HL-60 (cell line): ENCODE data around the gene NKAIN2.
"Not testable (repeated sequence)": the region's sequence is repeated elsewhere in the genome, so short reads cannot be mapped to it uniquely, and the experiment has no call there.

Experiments
- DNase-seq, 2 experiments: peaks; one replicate each; pipeline ENCODE4 v3.0.0-alpha.2; 2010 to 2020; ENCODE audit warnings: low read depth in 1 of 2, low spot score in 1 of 2
- H3K27ac ChIP-seq: fragments of 250-450 bp; sonication (Bioruptor Pico); replicated peaks from 2 replicates; pipeline ENCODE4 v1.5.1; 2020; ENCODE audit warnings: mild to moderate bottlenecking, moderate library complexity
- H3K27me3 ChIP-seq: fragments of 250-450 bp; sonication (Bioruptor Pico); 2 replicates; pipeline ENCODE4 v1.5.1; 2021; ENCODE audit warnings: mild to moderate bottlenecking, moderate library complexity; ENCODE audit not compliant: insufficient read depth, poor library complexity, severe bottlenecking
- H3K4me3 ChIP-seq: replicated peaks from 2 replicates; pipeline ENCODE4 v1.5.1; 2011; ENCODE audit warnings: mild to moderate bottlenecking, control low read depth, low read length; ENCODE audit not compliant: insufficient read depth
- GABPA ChIP-seq: IDR thresholded peaks from 2 replicates; pipeline ENCODE4 v1.6.1; 2012; ENCODE audit warnings: low read depth
- POLR2AphosphoS5 ChIP-seq: IDR thresholded peaks from 2 replicates; pipeline ENCODE4 v1.6.1; 2012; ENCODE audit warnings: low read depth
- SPI1 ChIP-seq: IDR thresholded peaks from 2 replicates; pipeline ENCODE4 v1.6.1; 2012; ENCODE audit warnings: low read depth, mild to moderate bottlenecking, borderline replicate concordance
- TF ChIP-seq, protein P1 (sequence below): IDR thresholded peaks from 2 replicates; pipeline ENCODE4 v1.6.1; 2012; ENCODE audit warnings: low read depth; ENCODE audit not compliant: insufficient replicate concordance
- TF ChIP-seq, protein P2 (sequence below): IDR thresholded peaks from one replicate; pipeline ENCODE4 v1.5.1; 2011; ENCODE audit warnings: low read length, control low read depth, inconsistent platforms; ENCODE audit not compliant: insufficient read depth

The NKAIN2 gene

DNA sequence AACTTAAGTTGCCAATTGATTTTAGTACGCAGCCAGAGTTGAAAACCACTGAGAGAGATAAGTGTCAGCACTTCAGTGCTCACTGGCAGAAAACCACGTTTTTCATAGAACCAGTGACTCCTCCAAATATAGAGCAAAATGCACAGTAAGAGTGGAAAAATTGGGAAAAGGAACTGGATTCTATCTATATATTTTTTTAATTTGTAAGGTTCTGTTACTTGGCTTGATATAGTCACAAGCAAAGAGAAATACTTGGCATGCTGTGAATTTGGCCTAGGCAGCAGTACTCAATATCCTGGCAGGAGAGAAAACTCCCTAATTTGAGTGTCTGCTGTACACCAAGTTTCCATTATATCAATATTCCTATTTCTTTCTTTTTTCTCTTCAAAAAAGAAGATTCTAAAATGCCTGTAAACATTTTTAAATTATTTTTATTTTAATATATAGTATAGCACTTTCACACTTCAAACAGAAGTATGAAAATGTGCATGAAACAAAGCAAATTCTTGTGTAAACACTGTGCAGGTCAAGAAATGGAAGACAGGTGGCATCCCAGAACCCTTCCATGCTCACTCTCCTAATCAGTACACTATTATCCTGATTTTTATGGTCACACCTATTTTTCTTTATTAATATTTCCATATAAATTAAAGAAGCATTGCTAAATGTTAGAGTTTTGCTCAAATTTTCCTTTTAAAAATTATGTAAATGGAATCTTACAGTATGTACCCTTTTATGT, 596.8 kb downstream of the NKAIN2 start:
- Histone ChIP-seq H3K4me3 (no peak overlapping the region), H3K27me3 (no peaks in the 10 kb centered on the region), H3K27ac (no peak overlapping the region)
- TF ChIP-seq, protein P1, sequence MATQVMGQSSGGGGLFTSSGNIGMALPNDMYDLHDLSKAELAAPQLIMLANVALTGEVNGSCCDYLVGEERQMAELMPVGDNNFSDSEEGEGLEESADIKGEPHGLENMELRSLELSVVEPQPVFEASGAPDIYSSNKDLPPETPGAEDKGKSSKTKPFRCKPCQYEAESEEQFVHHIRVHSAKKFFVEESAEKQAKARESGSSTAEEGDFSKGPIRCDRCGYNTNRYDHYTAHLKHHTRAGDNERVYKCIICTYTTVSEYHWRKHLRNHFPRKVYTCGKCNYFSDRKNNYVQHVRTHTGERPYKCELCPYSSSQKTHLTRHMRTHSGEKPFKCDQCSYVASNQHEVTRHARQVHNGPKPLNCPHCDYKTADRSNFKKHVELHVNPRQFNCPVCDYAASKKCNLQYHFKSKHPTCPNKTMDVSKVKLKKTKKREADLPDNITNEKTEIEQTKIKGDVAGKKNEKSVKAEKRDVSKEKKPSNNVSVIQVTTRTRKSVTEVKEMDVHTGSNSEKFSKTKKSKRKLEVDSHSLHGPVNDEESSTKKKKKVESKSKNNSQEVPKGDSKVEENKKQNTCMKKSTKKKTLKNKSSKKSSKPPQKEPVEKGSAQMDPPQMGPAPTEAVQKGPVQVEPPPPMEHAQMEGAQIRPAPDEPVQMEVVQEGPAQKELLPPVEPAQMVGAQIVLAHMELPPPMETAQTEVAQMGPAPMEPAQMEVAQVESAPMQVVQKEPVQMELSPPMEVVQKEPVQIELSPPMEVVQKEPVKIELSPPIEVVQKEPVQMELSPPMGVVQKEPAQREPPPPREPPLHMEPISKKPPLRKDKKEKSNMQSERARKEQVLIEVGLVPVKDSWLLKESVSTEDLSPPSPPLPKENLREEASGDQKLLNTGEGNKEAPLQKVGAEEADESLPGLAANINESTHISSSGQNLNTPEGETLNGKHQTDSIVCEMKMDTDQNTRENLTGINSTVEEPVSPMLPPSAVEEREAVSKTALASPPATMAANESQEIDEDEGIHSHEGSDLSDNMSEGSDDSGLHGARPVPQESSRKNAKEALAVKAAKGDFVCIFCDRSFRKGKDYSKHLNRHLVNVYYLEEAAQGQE: no peak
- TF ChIP-seq GABPA: no peak
- TF ChIP-seq, protein P2, sequence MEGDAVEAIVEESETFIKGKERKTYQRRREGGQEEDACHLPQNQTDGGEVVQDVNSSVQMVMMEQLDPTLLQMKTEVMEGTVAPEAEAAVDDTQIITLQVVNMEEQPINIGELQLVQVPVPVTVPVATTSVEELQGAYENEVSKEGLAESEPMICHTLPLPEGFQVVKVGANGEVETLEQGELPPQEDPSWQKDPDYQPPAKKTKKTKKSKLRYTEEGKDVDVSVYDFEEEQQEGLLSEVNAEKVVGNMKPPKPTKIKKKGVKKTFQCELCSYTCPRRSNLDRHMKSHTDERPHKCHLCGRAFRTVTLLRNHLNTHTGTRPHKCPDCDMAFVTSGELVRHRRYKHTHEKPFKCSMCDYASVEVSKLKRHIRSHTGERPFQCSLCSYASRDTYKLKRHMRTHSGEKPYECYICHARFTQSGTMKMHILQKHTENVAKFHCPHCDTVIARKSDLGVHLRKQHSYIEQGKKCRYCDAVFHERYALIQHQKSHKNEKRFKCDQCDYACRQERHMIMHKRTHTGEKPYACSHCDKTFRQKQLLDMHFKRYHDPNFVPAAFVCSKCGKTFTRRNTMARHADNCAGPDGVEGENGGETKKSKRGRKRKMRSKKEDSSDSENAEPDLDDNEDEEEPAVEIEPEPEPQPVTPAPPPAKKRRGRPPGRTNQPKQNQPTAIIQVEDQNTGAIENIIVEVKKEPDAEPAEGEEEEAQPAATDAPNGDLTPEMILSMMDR: no peak
- no peak for DNase-seq

DNA sequence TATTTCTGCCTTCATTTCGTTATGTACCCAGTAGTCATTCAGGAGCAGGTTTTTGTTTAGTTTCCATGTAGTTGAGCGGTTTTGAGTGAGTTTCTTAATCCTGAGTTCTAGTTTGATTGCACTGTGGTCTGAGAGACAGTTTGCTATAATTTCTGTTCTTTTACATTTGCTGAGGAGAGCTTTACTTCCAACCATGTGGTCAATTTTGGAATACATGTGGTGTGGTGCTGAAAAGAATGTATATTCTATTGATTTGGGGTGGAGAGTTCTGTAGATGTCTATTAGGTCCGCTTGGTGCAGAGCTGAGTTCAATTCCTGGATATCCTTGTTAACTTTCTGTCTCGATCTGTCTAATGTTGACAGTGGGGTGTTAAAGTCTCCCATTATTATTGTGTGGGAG, 606.8 kb downstream of the NKAIN2 start:
- not testable (repeated sequence) for H3K27ac ChIP-seq, H3K4me3 ChIP-seq, H3K27me3 ChIP-seq

DNA sequence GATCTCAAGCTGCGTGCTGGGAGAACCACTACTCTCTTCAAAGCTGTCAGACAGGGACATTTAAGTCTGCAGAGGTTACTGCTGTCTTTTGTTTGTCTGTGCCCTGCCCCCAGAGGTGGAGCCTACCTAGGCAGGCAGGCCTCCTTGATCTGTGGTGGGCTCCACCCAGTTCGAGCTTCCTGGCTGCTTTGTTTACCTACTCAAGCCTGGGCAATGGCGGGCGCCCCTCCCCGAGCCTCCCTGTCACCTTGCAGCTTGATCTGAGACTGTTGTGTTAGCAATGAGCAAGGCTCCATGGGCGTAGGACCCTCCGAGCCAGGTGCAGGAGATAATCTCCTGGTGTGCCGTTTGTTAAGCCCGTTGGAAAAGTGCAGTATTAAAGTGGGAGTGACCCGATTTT, 609.0 kb downstream of the NKAIN2 start:
- not testable (repeated sequence) for H3K27ac ChIP-seq, H3K27me3 ChIP-seq, DNase-seq, H3K4me3 ChIP-seq

More for the DNA sequence above, 606.8 kb downstream of the NKAIN2 start:
- not testable (repeated sequence) for DNase-seq

DNA sequence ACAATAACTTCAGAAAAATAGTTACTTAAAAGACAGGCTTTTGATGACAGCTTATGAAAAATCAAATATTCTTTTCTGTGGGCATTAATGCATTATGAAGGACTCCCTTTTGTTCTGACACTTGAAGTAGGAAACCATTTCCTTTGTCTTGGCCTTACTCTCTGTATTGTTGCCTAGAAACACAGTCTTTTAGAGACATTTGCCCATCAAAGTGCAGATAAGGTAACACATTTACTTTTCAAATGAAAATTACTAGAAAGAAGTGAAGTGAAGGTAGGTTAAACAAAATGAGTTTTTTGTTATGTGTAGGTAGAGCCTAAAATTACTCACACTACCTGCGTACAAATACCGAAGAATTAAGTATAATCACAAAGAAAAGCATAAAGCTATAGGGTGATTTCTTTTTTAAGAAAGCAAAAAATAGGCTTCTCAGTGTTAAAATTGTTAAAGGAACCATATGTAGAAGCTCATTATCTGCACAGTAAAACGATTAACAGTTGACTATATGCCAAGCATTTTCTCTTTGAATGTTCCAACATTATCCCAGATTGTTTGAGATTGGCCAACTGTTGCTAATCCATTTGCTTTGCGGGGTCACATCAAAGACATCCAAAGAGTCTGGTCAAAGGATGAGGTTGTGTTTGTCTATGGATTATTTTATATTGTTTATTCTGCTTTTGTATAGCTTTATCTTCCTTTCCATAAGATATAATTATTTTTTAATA, 616.6 kb downstream of the NKAIN2 start:
- TF ChIP-seq, protein P1: no peak
- no peak for TF ChIP-seq SPI1
- TF ChIP-seq GABPA: no peak
- TF ChIP-seq, protein P2: no peak
- no peak for TF ChIP-seq POLR2AphosphoS5
- no peak overlapping the region for H3K27ac ChIP-seq
- DNase-seq: no peak

DNA sequence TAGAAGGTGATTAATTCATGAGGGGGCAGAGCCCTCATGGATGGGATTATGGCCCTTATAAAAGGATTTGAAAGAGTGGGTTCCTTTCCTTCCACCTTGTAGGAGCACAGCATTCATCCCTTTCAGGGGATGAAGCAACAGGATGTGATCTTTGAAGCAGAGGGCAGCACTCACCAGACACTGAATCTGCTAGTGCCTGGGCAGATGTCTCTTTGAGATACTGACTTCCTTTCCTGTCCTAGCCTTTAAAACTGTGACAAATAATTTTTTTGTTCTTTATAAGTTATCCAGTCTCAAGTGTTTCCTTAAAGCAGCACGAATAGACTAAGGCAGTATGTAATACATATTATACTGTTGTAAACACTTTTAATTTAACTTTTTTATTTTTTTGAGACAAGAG, 620.0 kb downstream of the NKAIN2 start:
- no peak overlapping the region for H3K4me3 ChIP-seq
- no peak overlapping the region for H3K27ac ChIP-seq
- TF ChIP-seq GABPA: no peak
- TF ChIP-seq, protein P2: no peak
- TF ChIP-seq SPI1: no peak
- TF ChIP-seq, protein P1: no peak
- TF ChIP-seq POLR2AphosphoS5: no peak
- no peak for DNase-seq
- H3K27me3 ChIP-seq: peaks cover 2% of the 10 kb centered on the region

More for the DNA sequence above, 616.6 kb downstream of the NKAIN2 start:
- no peaks in the 10 kb centered on the region for H3K27me3 ChIP-seq
- no peak overlapping the region for H3K4me3 ChIP-seq
